Keratinocyte (primary cell): ENCODE data around the gene TMUB2. TPM values are rescaled to one million over a fixed set of nuclear protein-coding genes. Genes with fewer than 3 reads are reported as not detected.

Experiments
- DNase-seq: peaks from one replicate; pipeline ENCODE4 v3.0.0-alpha.2; 2011; ENCODE audit warnings: low read depth, missing footprints, low spot score
- FAIRE-seq: peaks from 2 replicates; lab custom pipeline; 2011; peaks lifted over from hg19 to GRCh38; lab: Jason Lieb, UNC
- H2AFZ ChIP-seq: 2 replicates; pipeline ENCODE4 v1.6.0; 2012; ENCODE audit warnings: low read length, control low read depth, inconsistent platforms; ENCODE audit not compliant: control insufficient read depth
- H3K27ac ChIP-seq: 2 replicates; pipeline ENCODE4 v1.5.1; 2011; ENCODE audit warnings: low read length; ENCODE audit not compliant: control insufficient read depth, insufficient read depth
- H3K27me3 ChIP-seq: 3 replicates; pipeline ENCODE4 v1.6.0; 2011; ENCODE audit warnings: low read length; ENCODE audit not compliant: control insufficient read depth, insufficient read depth; ENCODE audit errors: extremely low read depth
- H3K36me3 ChIP-seq, 2 experiments: 2 replicates in 1 of 2; 3 replicates in 1 of 2; pipeline ENCODE4 v1.5.1; 2011; ENCODE audit warnings: low read length in 2 of 2, mild to moderate bottlenecking in 1 of 2; ENCODE audit not compliant: control insufficient read depth in 2 of 2, insufficient read depth in 2 of 2; ENCODE audit errors: extremely low read depth in 1 of 2
- H3K4me1 ChIP-seq: 3 replicates; pipeline ENCODE4 v1.5.1; 2011; ENCODE audit warnings: low read length; ENCODE audit not compliant: control insufficient read depth, insufficient read depth; ENCODE audit errors: extremely low read depth
- H3K4me2 ChIP-seq: 3 replicates; pipeline ENCODE4 v1.6.0; 2011; ENCODE audit warnings: low read depth, low read length; ENCODE audit not compliant: control insufficient read depth, insufficient read depth; ENCODE audit errors: extremely low read depth
- H3K4me3 ChIP-seq, 3 experiments: fragments of 200-600 bp in 1 of 3; sonication (generic) in 1 of 3; 2 replicates in 2 of 3; 3 replicates in 1 of 3; pipeline ENCODE4 v1.5.1; 2011 to 2016; ENCODE audit warnings: low read length in 3 of 3, mild to moderate bottlenecking in 3 of 3, control low read depth in 2 of 3, inconsistent platforms in 1 of 3, low read depth in 1 of 3, mixed read lengths in 1 of 3, mixed run types in 1 of 3, moderate library complexity in 1 of 3; ENCODE audit not compliant: control insufficient read depth in 2 of 3, insufficient read depth in 2 of 3; ENCODE audit errors: extremely low read depth in 1 of 3
- H3K79me2 ChIP-seq: 2 replicates; pipeline ENCODE4 v1.6.0; 2012; ENCODE audit warnings: low read length; ENCODE audit not compliant: control insufficient read depth, insufficient read depth
- H3K9ac ChIP-seq: 3 replicates; pipeline ENCODE4 v1.6.0; 2011; ENCODE audit warnings: low read length; ENCODE audit not compliant: control insufficient read depth, insufficient read depth; ENCODE audit errors: extremely low read depth
- H3K9me1 ChIP-seq: 3 replicates; pipeline ENCODE4 v1.6.0; 2011; ENCODE audit warnings: low read length; ENCODE audit not compliant: control insufficient read depth, insufficient read depth; ENCODE audit errors: extremely low read depth
- H3K9me3 ChIP-seq: 2 replicates; pipeline ENCODE4 v1.5.1; 2012; ENCODE audit warnings: low read depth, low read length; ENCODE audit not compliant: control insufficient read depth
- H4K20me1 ChIP-seq: 3 replicates; pipeline ENCODE4 v1.6.0; 2011; ENCODE audit warnings: low read length; ENCODE audit not compliant: control insufficient read depth, insufficient read depth; ENCODE audit errors: extremely low read depth
- CTCF ChIP-seq, 3 experiments: IDR thresholded peaks in 1 of 3; conservative IDR thresholded peaks in 1 of 3; optimal IDR thresholded peaks in 1 of 3; 2 replicates in 2 of 3; 3 replicates in 1 of 3; pipeline versions ENCODE3 to v1.5.1; 2011; ENCODE audit warnings: low read length in 3 of 3, mild to moderate bottlenecking in 3 of 3, moderate library complexity in 2 of 3, control low read depth in 1 of 3, inconsistent platforms in 1 of 3; ENCODE audit not compliant: insufficient read depth in 2 of 3; ENCODE audit errors: extremely low read depth in 1 of 3
- EZH2 ChIP-seq: IDR thresholded peaks from one replicate; pipeline ENCODE4 v1.6.1; 2012; ENCODE audit warnings: inconsistent platforms, mild to moderate bottlenecking, low read length, moderate library complexity
- dilution Hi-C: fragments of 300-500 bp; cut with MboI; formaldehyde crosslinking; loops from one replicate; pipeline ENCODE4 v1.7.0; 2020; ENCODE audit warnings: low sequenced_read_pairs; ENCODE audit not compliant: extremely low pct_ligation_motif_present
- polyA plus RNA-seq, 5 experiments: library from polyadenylated mRNA; depleted of rRNA in 3 of 5; stranded (reverse) in 3 of 5; stranded (forward) in 1 of 5; unstranded in 1 of 5; fragments of >200 nt; gene quantifications; 1 replicate in 1 of 5; 2 replicates in 3 of 5; 3 replicates in 1 of 5; pipeline versions ENCODE4 v1.2.1 to v1.2.3, GENCODE V29; 2011 to 2012; ENCODE audit warnings: missing spikeins in 2 of 5, low read depth in 1 of 5, low replicate concordance in 1 of 5

TMUB2 gene
- polyA plus RNA-seq, 1 donor (not counting 4 experiments of a cell fraction or from before 2014, with no cell fraction given): 25.5 TPM

DNA sequence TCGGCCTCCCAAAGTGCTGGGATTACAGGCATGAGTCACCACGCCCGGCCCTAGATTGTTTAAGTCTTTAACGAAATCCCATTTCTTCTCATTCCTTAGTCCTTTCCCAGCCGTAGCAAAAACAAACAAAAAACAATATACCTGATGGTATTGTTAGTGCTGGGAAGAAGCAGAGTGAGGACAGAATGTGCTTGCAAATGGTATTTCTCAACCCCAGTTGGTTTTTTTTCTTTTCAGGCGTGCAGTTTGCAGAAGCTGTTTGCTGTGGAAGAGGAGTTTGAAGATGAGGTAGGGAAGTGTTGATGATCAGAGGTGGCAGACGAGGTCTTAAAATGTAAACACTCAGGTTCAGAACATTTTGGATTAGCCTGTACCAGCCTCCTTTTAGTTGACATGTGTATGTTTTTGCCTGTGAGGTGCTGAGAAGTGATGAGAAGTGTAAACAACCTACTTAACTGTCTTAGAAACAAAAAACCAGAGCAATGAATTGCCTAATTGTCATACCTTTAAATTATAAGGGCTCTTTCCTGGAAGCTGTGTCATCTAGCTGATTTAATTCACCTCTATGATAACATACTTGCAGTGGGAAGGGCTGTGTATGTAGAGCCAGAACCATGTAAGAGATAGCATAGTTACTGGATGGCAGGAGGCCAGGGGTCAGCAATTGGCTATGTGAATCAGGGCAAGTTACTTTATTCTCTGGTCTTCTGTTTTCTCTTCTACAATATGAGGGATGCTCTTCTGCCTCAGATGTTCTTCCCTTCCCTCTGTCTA lies 41.6 kb upstream of the TMUB2 start:
- TF ChIP-seq CTCF (optimal IDR thresholded peaks at IDR 0.05 in 1 of 3, IDR thresholded peaks at IDR 0.05 in 1 of 3, conservative IDR thresholded peaks at IDR 0.05 in 1 of 3; ENCODE audit: extremely low read depth in 1 of 3, insufficient read depth in 2 of 3, low read length in 3 of 3) (no peak), EZH2 (no peak)
- H4K20me1 ChIP-seq: peaks cover 3% of the 10 kb centered on the region
- dilution Hi-C loops: no loop called here
- H3K27me3 ChIP-seq: no peaks in the 10 kb centered on the region
- no peak overlapping the region for H3K4me3 ChIP-seq
- no peak overlapping the region for H2AFZ ChIP-seq
- no peak overlapping the region for H3K9ac ChIP-seq
- H3K9me1 ChIP-seq: no peaks in the 10 kb centered on the region
- peaks cover 18% of the 10 kb centered on the region for H3K79me2 ChIP-seq
- FAIRE-seq (no peak), DNase-seq (no peak)
- H3K36me3 ChIP-seq: peaks cover 0 to 15% of the 10 kb centered on the region in 2 experiments
- no peaks in the 10 kb centered on the region for H3K9me3 ChIP-seq
- H3K4me2 ChIP-seq: no peak overlapping the region
- no peak overlapping the region for H3K27ac ChIP-seq
- peaks cover 9% of the 10 kb centered on the region for H3K4me1 ChIP-seq

DNA sequence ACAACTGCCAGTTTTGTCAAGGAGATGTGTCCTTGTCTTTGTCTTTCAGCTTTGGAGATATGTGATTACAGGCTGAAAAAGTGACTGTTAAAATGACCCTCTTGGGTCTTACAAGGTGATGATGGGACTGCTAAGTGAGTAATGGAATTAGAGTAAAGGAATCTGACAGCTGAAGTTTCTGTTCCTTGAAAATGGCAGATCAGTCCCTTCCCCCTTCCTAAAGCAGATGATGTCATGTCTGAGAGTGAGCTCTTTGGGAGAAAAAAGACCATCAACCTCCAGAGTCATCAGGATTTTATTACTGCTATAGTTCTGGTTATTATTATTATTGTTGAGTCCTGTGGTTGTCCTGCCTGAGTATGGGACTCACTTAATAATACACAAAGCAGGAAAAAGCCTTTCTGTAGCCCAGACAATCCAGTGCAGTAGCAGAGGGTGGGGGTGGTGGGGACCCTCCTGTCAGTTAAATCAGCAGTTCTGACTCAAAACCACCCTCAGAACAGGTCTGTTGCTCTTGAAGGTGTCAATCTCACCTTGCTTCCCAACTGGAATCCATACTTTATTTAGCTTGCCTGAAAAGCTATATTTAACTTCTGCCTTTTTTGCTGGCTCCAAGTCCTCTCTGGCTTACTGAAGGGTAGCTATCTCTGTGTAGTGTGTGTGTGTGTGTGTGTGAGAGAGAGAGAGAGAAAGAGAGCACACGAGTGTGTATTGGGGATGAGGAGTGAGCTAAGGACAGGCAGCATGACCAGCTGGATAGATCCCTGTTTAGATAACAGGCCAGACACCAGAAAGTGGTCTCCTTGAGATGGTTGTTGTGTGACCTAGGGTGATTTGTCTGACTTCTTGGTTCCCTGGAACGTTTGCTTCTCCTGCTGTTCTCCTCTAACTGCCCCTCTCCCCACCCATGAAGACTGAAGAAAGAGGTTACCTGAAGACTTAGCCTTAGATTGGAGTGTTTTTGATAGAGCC lies 40.1 kb upstream of the TMUB2 start:
- Histone ChIP-seq H3K4me2 (no peak overlapping the region), H3K9me1 (no peaks in the 10 kb centered on the region), H3K4me1 (peaks cover 5% of the 10 kb centered on the region), H3K4me3 (no peak overlapping the region), H3K9me3 (no peaks in the 10 kb centered on the region), H3K27me3 (no peaks in the 10 kb centered on the region), H4K20me1 (peaks cover 3% of the 10 kb centered on the region), H3K9ac (no peak overlapping the region), H2AFZ (no peak overlapping the region), H3K27ac (no peak overlapping the region), H3K36me3 (peaks cover 0 to 15% of the 10 kb centered on the region in 2 experiments), H3K79me2 (peaks cover 18% of the 10 kb centered on the region)
- TF ChIP-seq CTCF (optimal IDR thresholded peaks at IDR 0.05 in 1 of 3, IDR thresholded peaks at IDR 0.05 in 1 of 3, conservative IDR thresholded peaks at IDR 0.05 in 1 of 3; ENCODE audit: extremely low read depth in 1 of 3, insufficient read depth in 2 of 3, low read length in 3 of 3) (no peak), EZH2 (no peak)
- DNase-seq: no peak
- FAIRE-seq: no peak
- dilution Hi-C loops: no loop called here
